Activated naive CD4-positive, alpha-beta T cell (primary cell): ENCODE data around the gene PYGB.

Experiments
- DNase-seq, 4 experiments: peaks; one replicate each; lab custom pipeline; 2025; lab: John Stamatoyannopoulos, UW

PYGB gene

GRCh38 chr20:25336561-25337422, 88.9 kb downstream of the PYGB start:
- no peak for DNase-seq

GRCh38 chr20:25338112-25339023, 90.5 kb downstream of the PYGB start:
- no peak for DNase-seq

GRCh38 chr20:25339608-25340007, 91.7 kb downstream of the PYGB start:
- DNase-seq = no peak

- DNase-seq = no peak
These were observed 92.5 kb downstream of the PYGB start for GRCh38 chr20:25340380-25340779.

GRCh38 chr20:25341716-25342680, 94.1 kb downstream of the PYGB start:
- DNase-seq = no peak

- no peak for DNase-seq
These were observed 96.7 kb downstream of the PYGB start for GRCh38 chr20:25344634-25345033.

- no peak for DNase-seq
These were observed 97.8 kb downstream of the PYGB start for GRCh38 chr20:25345721-25346120.

GRCh38 chr20:25346349-25346748, 98.5 kb downstream of the PYGB start:
- DNase-seq = no peak
